Measurements from ENCODE around the gene SKA3.
"Not testable (repeated sequence)": the region's sequence is repeated elsewhere in the genome, so short reads cannot be mapped to it uniquely, and the experiment has no call there.

The SKA3 gene

GRCh38 chr13:21165606-21166005, 10.7 kb downstream of the SKA3 start:
- not testable (repeated sequence) for DNase-seq

- no peak for DNase-seq
These were observed 11.7 kb downstream of the SKA3 start for GRCh38 chr13:21164631-21165030.

DNA sequence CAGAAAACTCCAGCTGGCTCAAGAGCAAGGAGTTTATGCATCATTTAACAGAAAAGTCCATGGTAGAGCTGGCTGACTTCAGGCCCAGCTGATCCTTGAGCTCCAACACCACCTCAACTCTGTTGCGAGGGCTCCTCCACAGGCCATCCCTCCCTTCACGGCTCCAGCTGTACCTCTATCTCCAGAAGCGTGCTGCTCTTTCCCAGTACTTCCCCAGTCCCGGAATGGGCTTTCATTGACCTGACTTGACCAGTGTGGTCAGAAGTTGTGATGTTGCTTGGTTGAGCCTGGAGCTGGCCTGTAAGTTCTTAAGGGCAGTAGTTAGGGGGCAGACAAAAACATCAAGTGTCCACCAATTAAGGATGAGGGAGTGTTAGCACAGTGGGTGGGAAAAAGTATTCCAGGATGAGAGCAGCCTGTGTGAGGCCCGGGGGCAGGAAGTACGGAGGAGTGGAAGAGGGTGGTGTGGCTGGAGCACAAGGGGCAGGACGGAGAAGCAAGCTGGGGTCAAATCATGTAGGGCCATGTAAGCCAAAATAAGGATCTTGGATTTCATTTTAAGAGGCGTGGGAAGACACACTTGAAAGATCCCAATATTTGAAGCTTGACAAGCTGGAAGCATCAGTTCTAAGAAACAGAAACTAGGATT, 24.0 kb downstream of the SKA3 start:
- no peak for DNase-seq

- no peak for DNase-seq
These were observed 26.3 kb downstream of the SKA3 start for GRCh38 chr13:21150013-21150412.

DNA sequence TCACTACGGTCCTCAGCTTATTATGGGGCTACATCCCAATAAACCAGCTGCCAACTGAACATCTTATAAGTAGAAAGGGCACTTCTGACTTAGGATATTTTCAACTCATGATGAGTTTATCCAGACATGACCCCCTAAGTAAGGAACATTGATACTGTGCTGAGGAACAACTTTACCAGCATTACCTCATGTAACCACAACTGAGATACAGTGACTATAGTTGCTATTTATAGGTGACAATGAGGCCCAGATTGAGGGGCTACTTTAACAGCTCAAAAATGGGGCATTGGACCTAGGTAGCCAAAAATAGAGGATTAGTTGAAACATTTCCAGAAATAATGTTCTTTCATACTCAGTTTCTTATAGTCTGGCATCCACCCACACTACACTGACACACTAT, 26.8 kb downstream of the SKA3 start:
- no peak for DNase-seq

GRCh38 chr13:21148557-21149258, 27.6 kb downstream of the SKA3 start:
- no peak for DNase-seq

- DNase-seq, result no peak
These were observed 28.5 kb downstream of the SKA3 start for GRCh38 chr13:21147827-21148226.

DNA sequence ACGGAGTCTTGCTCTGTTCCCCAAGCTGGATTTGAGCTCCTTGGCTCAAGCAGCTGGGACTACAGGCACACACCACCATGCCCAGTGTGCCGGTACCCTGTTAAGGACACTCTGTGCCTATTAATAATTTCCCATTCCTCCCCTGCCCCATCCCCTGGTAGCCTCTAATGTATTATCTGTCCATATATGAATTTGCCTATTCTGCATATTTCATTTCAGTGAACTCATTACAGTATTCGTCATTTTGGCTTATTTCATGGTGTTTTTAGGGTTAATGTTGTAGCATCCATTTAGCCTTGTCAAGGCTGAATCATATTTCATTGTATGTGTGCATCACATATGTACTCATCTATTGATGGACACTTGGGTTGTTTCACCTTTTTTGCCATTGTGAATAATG, 33.6 kb downstream of the SKA3 start:
- DNase-seq, result no peak

GRCh38 chr13:21139374-21139773, 37.0 kb downstream of the SKA3 start:
- no peak for DNase-seq

DNA sequence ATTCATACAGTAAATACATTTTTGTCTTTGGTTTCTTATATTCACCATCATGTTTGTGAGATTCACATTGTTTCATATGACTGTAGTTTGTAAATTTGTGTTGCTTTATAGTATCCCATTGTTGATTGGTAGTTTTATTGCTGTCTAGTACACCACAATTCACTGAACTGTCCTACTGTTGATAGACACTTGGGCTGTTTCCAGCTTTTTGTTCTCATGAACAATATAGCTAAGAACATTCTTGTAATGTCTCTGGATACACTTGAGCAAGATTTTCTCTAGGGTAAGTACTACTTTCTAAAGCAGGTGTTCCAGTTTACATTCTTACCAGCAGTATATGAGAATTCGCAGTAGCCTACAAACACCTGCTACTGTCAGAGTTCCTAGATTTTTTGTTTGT, 37.8 kb downstream of the SKA3 start:
- no peak for DNase-seq

GRCh38 chr13:21137696-21138095, 38.7 kb downstream of the SKA3 start:
- DNase-seq, result peak; percentile 26

DNA sequence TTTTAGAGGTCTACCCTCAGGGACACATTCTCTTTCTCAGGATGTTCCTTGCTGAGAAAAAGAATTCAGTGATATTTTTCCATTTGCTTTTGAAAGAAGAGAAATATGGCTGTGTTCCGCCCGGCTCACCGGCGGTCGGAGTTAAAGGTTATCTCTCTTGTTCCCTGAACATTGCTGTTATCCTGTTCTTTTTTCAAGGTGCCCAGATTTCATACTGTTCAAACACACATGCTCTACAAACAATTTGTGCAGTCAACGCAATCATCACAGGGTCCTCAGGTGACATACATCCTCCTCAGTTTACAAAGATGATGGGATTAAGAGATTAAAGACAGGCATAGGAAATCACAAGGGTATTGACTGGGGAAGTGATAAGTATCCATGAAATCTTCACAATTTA, 40.5 kb downstream of the SKA3 start:
- DNase-seq, result not testable (repeated sequence)

- no peak for DNase-seq
These were observed 41.9 kb downstream of the SKA3 start for GRCh38 chr13:21134475-21134874.

DNA sequence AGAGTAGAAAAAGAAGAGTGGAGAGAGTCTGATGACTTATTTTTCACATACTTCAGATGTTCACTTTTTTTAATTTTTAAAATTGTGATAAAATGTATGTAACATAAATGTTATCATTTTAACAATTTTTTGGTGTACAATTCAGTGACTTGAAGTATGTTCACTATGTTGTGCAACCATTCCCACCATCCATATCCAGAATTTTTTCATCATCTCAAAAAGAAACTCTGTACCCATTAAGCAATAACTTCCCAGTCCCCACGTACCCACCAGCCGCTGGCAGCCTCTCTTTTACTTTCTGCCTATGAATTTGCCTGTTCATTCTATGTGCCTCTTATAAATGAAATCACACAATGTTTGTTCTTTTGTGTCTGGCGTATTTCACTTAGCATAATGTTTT, 43.3 kb downstream of the SKA3 start:
- DNase-seq, result no peak

- DNase-seq, result no peak
These were observed 46.2 kb downstream of the SKA3 start for GRCh38 chr13:21130116-21130515.

DNA sequence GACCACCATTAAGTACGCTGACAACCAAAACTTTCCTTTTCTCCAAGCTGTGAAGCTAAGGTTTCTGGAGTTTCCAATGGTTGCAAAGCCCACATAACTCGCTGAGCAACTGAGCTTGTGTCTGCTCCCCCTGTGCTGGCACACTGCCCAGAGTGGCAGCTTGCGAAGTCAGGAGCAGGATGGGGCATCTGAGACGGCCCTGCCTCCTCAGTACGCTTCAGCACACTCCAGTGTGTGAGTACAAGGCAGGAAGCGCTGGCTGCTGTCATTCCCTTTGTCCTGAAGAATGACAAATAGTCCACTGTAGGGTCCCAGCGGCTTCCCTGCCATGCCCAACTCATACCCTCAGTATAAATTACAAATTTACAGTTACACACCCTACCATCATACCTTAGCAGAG, 51.5 kb downstream of the SKA3 start:
- no peak for DNase-seq

DNA sequence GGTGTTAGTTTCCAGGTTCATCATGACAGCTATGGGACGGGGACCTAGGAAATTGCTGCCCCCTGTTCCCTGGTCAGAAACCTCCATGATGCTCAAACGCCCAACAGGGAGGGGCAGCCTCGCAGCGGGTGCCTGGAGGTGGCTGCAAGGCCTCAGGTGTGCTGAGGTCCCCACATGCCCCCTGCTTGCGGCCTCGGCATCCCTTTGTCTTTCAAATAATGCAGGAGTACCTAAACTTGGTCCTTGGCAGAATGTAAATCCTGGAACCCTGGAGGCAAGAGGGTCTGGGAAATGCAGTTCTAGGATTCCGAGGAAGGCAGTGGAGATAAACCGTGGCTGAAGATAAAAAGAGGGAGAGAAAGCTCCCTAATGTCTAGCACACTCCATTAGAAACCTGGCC, 52.4 kb downstream of the SKA3 start:
- no peak for DNase-seq

- no peak for DNase-seq
These were observed 54.7 kb downstream of the SKA3 start for GRCh38 chr13:21121616-21122015.

GRCh38 chr13:21120191-21120590, 56.2 kb downstream of the SKA3 start:
- DNase-seq, result no peak

GRCh38 chr13:21119526-21119925, 56.8 kb downstream of the SKA3 start:
- DNase-seq, result no peak

GRCh38 chr13:21118180-21118579, 58.2 kb downstream of the SKA3 start:
- no peak for DNase-seq

GRCh38 chr13:21117104-21117809, 59.1 kb downstream of the SKA3 start:
- no peak for DNase-seq

GRCh38 chr13:21116141-21116540, 60.2 kb downstream of the SKA3 start:
- no peak for DNase-seq

GRCh38 chr13:21115231-21115630, 61.1 kb downstream of the SKA3 start:
- no peak for DNase-seq

Measured in NCI-H226 (cell line).